A549 (cell line): Measurements from ENCODE around the gene MARCHF7. TPM values are rescaled to one million over a fixed set of nuclear protein-coding genes. Genes with fewer than 3 reads are reported as not detected.
A peak's percentile ranks its signal among the peaks of the same experiment; 100 is the strongest.

Source experiments
- ATAC-seq, 2 experiments: fragments of 200-7000 bp in 1 of 2; fragments of >200 bp in 1 of 2; cut with Nextera tagmentation in 1 of 2; cut with Tn5 transposase in 1 of 2; 3 replicates each; pipeline versions ENCODE4 v1.8.0 to v1.9.1; 2018 to 2020; ENCODE audit warnings: mild to moderate bottlenecking in 1 of 2, moderate library complexity in 1 of 2
- CTCF ChIA-PET: fragments of 300-600 bp; sonication (Branson Sonifier 250); formaldehyde crosslinking; extraction: SDS; loops from one replicate; lab custom pipeline; 2021; ENCODE audit warnings: antibody characterized with exemption, inconsistent platforms; lab: Yijun Ruan, JAX
- POLR2A ChIA-PET: fragments of 350-600 bp; formaldehyde crosslinking; extraction: SDS; loops from one replicate; lab custom pipeline; 2021; ENCODE audit warnings: antibody characterized with exemption, inconsistent platforms; lab: Yijun Ruan, JAX
- DNase-seq, 2 experiments: peaks; one replicate each; pipeline versions ENCODE4 v3.0.0 to v3.0.0-alpha.2; 2011 to 2016; ENCODE audit warnings: low read depth in 1 of 2, low spot score in 1 of 2
- FAIRE-seq: peaks from 2 replicates; lab custom pipeline; 2011; peaks lifted over from hg19 to GRCh38; lab: Jason Lieb, UNC
- H3K27ac ChIP-seq, 2 experiments: fragments of >200 bp; sonication (Bioruptor Twin); formaldehyde crosslinking; 3 replicates each; pipeline ENCODE4 v1.5.1; 2016 to 2017
- H3K4me1 ChIP-seq: fragments of >200 bp; sonication (Bioruptor Twin); formaldehyde crosslinking; 3 replicates; pipeline ENCODE4 v1.6.1; 2016
- H3K4me2 ChIP-seq: fragments of >200 bp; sonication (Bioruptor Twin); formaldehyde crosslinking; 3 replicates; pipeline ENCODE4 v1.6.1; 2016
- H3K4me3 ChIP-seq: fragments of >200 bp; sonication (Bioruptor Twin); formaldehyde crosslinking; 3 replicates; pipeline ENCODE4 v1.5.1; 2016
- H3K9me3 ChIP-seq: fragments of >200 bp; sonication (Bioruptor Twin); formaldehyde crosslinking; 3 replicates; pipeline ENCODE4 v1.6.1; 2016
- CHD2 ChIP-seq: fragments of 150-350 bp; IDR thresholded peaks from 2 replicates; pipeline ENCODE4 v1.6.1; 2014; ENCODE audit warnings: low read length; ENCODE audit not compliant: partially characterized antibody
- CTCF ChIP-seq: fragments of >200 bp; sonication (Bioruptor Twin); formaldehyde crosslinking; IDR thresholded peaks from 3 replicates; pipeline ENCODE4 v1.5.1; 2016
- GATA3 ChIP-seq: IDR thresholded peaks from 2 replicates; pipeline ENCODE4 v1.6.1; 2012; ENCODE audit warnings: borderline replicate concordance
- HMGXB4 ChIP-seq: fragments of 250-450 bp; sonication (Bioruptor Pico); IDR thresholded peaks from 2 replicates; pipeline ENCODE4 v1.5.0; 2021; ENCODE audit warnings: mild to moderate bottlenecking, moderate library complexity, borderline replicate concordance
- HOXB5 ChIP-seq: fragments of 250-450 bp; sonication (Bioruptor Pico); IDR thresholded peaks from 2 replicates; pipeline ENCODE4 v1.5.0; 2020; ENCODE audit warnings: mild to moderate bottlenecking, moderate library complexity
- JUN ChIP-seq, 2 experiments: fragments of >200 bp; sonication (Bioruptor Twin); formaldehyde crosslinking; IDR thresholded peaks; 2 replicates in 1 of 2; 3 replicates in 1 of 2; pipeline ENCODE4 v1.6.1; 2016 to 2017
- KDM5A ChIP-seq: fragments of 200-600 bp; sonication (generic); IDR thresholded peaks from 2 replicates; pipeline ENCODE4 v1.6.1; 2016; ENCODE audit warnings: antibody characterized with exemption, mild to moderate bottlenecking
- MAZ ChIP-seq: fragments of 150-350 bp; IDR thresholded peaks from 2 replicates; pipeline ENCODE4 v1.6.1; 2014; ENCODE audit warnings: antibody characterized with exemption, low read depth, low read length, borderline replicate concordance
- NPAS2 ChIP-seq: fragments of 250-450 bp; sonication (Bioruptor Pico); IDR thresholded peaks from 2 replicates; pipeline ENCODE4 v1.8.0; 2022; ENCODE audit warnings: mild to moderate bottlenecking, moderate library complexity, borderline replicate concordance
- NR3C1 ChIP-seq: fragments of >200 bp; sonication (Bioruptor Twin); formaldehyde crosslinking; IDR thresholded peaks from 3 replicates; pipeline ENCODE4 v1.6.1; 2017
- PHF8 ChIP-seq: fragments of 200-600 bp; sonication (generic); IDR thresholded peaks from 2 replicates; pipeline ENCODE4 v1.6.1; 2016; ENCODE audit warnings: low read depth, mild to moderate bottlenecking, antibody characterized with exemption, moderate library complexity, borderline replicate concordance
- POLR2AphosphoS2 ChIP-seq: conservative IDR thresholded peaks from 2 replicates; pipeline ENCODE4 v1.6.1; 2012; ENCODE audit warnings: low read length, improper control_type of control experiment, inconsistent platforms
- RAD21 ChIP-seq, 2 experiments: fragments of >200 bp in 1 of 2; sonication (Bioruptor Twin) in 1 of 2; formaldehyde crosslinking in 1 of 2; IDR thresholded peaks in 1 of 2; conservative IDR thresholded peaks in 1 of 2; 2 replicates in 1 of 2; 3 replicates in 1 of 2; pipeline ENCODE4 v1.6.1; 2012 to 2018; ENCODE audit warnings: inconsistent platforms in 1 of 2
- RFX5 ChIP-seq: fragments of 450-650 bp; IDR thresholded peaks from 2 replicates; pipeline ENCODE4 v1.7.1; 2014; ENCODE audit warnings: antibody characterized with exemption, mild to moderate bottlenecking, moderate library complexity
- RNF2 ChIP-seq: fragments of 200-600 bp; sonication (generic); IDR thresholded peaks from 2 replicates; pipeline ENCODE4 v1.6.1; 2016; ENCODE audit warnings: low read depth, mild to moderate bottlenecking, antibody characterized with exemption, moderate library complexity, borderline replicate concordance
- TP53 ChIP-seq: fragments of 250-450 bp; sonication (Bioruptor Pico); IDR thresholded peaks from 2 replicates; pipeline ENCODE4 v1.5.0; 2021; ENCODE audit warnings: mild to moderate bottlenecking, moderate library complexity
- ZC3H11A ChIP-seq: fragments of 450-650 bp; IDR thresholded peaks from 2 replicates; pipeline ENCODE4 v1.6.1; 2014; ENCODE audit warnings: antibody characterized with exemption, mild to moderate bottlenecking
- ZNF302 ChIP-seq: fragments of 250-450 bp; sonication (Bioruptor Pico); IDR thresholded peaks from 2 replicates; pipeline ENCODE4 v1.9.0; 2021; ENCODE audit warnings: inconsistent platforms, mild to moderate bottlenecking, moderate library complexity
- WGBS: methylation state at CpG from one replicate; pipeline ENCODE4 v1.1.6; 2017; ENCODE audit errors: missing lambda C conversion rate; 5-methylcytosine and 5-hydroxymethylcytosine counted together
- polyA minus RNA-seq: library from RNA; depleted of rRNA, polyadenylated mRNA; stranded (reverse); fragments of >200 nt; gene quantifications from 2 replicates; pipeline ENCODE4 v1.2.3, GENCODE V29; 2011; rRNA and poly(A)+ RNA removed
- polyA plus RNA-seq, 4 experiments: library from polyadenylated mRNA; depleted of rRNA in 3 of 4; stranded (reverse); fragments of >200 nt; fragmentation: RNase III in 1 of 4; extraction: RNeasy Plus Mini Kit Qiagen cat#74134 plus additional on column Dnase treatment in 1 of 4; gene quantifications; 2 replicates in 3 of 4; 3 replicates in 1 of 4; pipeline ENCODE4 v1.2.3, GENCODE V29; 2011 to 2017
- TF ChIP-seq, protein P1 (sequence below): IDR thresholded peaks from 2 replicates; pipeline ENCODE4 v1.6.1; 2012
- TF ChIP-seq, protein P2 (sequence below): fragments of 200-600 bp; sonication (generic); IDR thresholded peaks from 2 replicates; pipeline ENCODE4 v1.6.1; 2016; ENCODE audit warnings: antibody characterized with exemption, mild to moderate bottlenecking, moderate library complexity
- TF ChIP-seq, protein P3 (sequence below): fragments of >200 bp; sonication (Bioruptor Twin); formaldehyde crosslinking; IDR thresholded peaks from 3 replicates; pipeline ENCODE4 v1.6.1; 2016
- TF ChIP-seq, protein P4 (sequence below): fragments of >200 bp; sonication (Bioruptor Twin); formaldehyde crosslinking; IDR thresholded peaks from 2 replicates; pipeline ENCODE4 v1.6.1; 2016
- TF ChIP-seq, protein P5 (sequence below): fragments of 150-350 bp; IDR thresholded peaks from 2 replicates; pipeline ENCODE4 v1.6.1; 2014; ENCODE audit warnings: low read depth, mild to moderate bottlenecking, low read length

MARCHF7 gene, protein sequence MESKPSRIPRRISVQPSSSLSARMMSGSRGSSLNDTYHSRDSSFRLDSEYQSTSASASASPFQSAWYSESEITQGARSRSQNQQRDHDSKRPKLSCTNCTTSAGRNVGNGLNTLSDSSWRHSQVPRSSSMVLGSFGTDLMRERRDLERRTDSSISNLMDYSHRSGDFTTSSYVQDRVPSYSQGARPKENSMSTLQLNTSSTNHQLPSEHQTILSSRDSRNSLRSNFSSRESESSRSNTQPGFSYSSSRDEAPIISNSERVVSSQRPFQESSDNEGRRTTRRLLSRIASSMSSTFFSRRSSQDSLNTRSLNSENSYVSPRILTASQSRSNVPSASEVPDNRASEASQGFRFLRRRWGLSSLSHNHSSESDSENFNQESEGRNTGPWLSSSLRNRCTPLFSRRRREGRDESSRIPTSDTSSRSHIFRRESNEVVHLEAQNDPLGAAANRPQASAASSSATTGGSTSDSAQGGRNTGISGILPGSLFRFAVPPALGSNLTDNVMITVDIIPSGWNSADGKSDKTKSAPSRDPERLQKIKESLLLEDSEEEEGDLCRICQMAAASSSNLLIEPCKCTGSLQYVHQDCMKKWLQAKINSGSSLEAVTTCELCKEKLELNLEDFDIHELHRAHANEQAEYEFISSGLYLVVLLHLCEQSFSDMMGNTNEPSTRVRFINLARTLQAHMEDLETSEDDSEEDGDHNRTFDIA
- polyA plus RNA-seq (2011; rRNA removed) (66.4 and 68.6 TPM in 2 replicates), polyA plus RNA-seq (2017; fragmentation: RNase III; extraction: RNeasy Plus Mini Kit Qiagen cat#74134 plus additional on column Dnase treatment) (64.3 to 70.7 TPM (median 65.3 TPM) in 3 replicates), polyA minus RNA-seq (33.5 and 33.8 TPM in 2 replicates)
- polyA plus RNA-seq (2012; cell fraction: cytosol; rRNA removed), result 12.5 and 14.6 TPM in 2 replicates
- 10.8 and 14.8 TPM in 2 replicates for polyA plus RNA-seq (2012; cell fraction: nucleus; rRNA removed)

DNA sequence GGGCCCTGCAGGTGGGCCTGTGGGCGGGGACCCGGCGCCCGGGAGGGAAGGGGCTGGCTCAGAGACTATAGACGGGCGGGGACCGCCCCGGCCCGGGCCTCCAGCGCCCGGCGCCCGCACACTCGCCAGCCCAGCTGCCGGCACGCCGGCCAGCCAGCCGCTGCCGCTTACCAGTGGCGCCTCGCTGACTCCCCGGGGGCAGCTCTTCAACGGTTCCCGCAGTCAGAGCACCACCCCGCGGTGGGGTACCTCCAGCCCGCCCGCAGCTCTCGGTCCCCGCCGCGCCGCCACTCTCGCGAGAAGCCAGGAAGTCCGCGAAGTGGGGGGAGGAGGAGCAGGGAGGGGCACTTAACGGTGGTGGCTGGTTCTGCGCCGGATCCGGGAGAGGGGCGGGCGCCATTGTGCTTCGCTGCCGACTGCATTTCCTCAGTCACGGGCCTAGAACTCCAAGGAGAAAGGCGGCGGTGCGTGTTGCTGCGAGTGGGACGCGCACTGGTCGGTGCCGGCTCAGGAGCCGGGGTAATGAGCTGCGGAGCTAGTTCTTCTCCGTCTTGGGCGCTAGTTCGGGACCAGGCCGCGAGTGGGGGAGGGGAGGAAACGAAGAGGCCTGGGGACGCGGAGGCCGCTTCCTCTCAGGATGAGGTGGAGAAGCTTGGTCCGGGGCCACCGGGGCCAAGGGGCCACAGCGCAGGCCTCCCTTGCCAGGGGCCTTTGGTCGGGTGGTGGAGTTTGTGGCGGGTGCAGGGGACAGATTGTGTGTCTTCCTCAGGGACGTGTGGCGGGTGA lies at the start of gene MARCHF7:
Gene MARCHF7, plus strand, starts transcription at position 364 of the 786 bp plus-strand sequence. CDS start 16,517 bp downstream, outside the sequence.
- Histone ChIP-seq H3K27ac (peak within 1 kb of the TSS; percentile 97 to 99), H3K4me1 (peaks cover 34% of the 10 kb centered on the region), H3K4me2 (peak within 1 kb of the TSS; percentile 82), H3K4me3 (peak within 1 kb of the TSS; percentile 91), H3K9me3 (no peaks in the 10 kb centered on the region)
- FAIRE-seq (no peak), ATAC-seq (peak; percentile 97 to 98), DNase-seq (peak; percentile 89 to 97)
- WGBS, result 0% methylated on average over 27 of the region's 72 CpGs
- ChIA-PET CTCF (interaction anchor here (0.6 to 2.1 kb wide), 32 partner anchors 8 to 810 kb away, joined by 3 to 14 read pairs (median 3); partner anchors contain the start of gene BAZ2B), POLR2A (interaction anchor here (0.6 to 2.9 kb wide), 26 partner anchors 14 to 866 kb away, joined by 3 to 84 read pairs (median 3); partner anchors contain the start of genes BAZ2B and WDSUB1)
- TF ChIP-seq NPAS2 (CRISPR knock-in tag), result no peak
- TF ChIP-seq, protein P1, sequence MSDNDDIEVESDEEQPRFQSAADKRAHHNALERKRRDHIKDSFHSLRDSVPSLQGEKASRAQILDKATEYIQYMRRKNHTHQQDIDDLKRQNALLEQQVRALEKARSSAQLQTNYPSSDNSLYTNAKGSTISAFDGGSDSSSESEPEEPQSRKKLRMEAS, result peak; percentile 65
- TF ChIP-seq, protein P2, sequence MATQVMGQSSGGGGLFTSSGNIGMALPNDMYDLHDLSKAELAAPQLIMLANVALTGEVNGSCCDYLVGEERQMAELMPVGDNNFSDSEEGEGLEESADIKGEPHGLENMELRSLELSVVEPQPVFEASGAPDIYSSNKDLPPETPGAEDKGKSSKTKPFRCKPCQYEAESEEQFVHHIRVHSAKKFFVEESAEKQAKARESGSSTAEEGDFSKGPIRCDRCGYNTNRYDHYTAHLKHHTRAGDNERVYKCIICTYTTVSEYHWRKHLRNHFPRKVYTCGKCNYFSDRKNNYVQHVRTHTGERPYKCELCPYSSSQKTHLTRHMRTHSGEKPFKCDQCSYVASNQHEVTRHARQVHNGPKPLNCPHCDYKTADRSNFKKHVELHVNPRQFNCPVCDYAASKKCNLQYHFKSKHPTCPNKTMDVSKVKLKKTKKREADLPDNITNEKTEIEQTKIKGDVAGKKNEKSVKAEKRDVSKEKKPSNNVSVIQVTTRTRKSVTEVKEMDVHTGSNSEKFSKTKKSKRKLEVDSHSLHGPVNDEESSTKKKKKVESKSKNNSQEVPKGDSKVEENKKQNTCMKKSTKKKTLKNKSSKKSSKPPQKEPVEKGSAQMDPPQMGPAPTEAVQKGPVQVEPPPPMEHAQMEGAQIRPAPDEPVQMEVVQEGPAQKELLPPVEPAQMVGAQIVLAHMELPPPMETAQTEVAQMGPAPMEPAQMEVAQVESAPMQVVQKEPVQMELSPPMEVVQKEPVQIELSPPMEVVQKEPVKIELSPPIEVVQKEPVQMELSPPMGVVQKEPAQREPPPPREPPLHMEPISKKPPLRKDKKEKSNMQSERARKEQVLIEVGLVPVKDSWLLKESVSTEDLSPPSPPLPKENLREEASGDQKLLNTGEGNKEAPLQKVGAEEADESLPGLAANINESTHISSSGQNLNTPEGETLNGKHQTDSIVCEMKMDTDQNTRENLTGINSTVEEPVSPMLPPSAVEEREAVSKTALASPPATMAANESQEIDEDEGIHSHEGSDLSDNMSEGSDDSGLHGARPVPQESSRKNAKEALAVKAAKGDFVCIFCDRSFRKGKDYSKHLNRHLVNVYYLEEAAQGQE, result peak; percentile 100
- 0 out of 2 replicates have a peak, but pooled peaks have one; percentile 29 for TF ChIP-seq HOXB5 (CRISPR knock-in tag)
- no peak for TF ChIP-seq RNF2
- no peak for TF ChIP-seq KDM5A
- TF ChIP-seq RAD21 (conservative IDR thresholded peaks at IDR 0.05 in 1 of 2, IDR thresholded peaks at IDR 0.05 in 1 of 2), result peak; percentile 68 to 95
- no peak for TF ChIP-seq NR3C1
- peak; percentile 100 for TF ChIP-seq CHD2
- peak; percentile 76 for TF ChIP-seq CTCF
- TF ChIP-seq HMGXB4 (CRISPR knock-in tag), result peak; percentile 94; the same call in 1 of the 2 replicates
- peak; percentile 82 to 96 for TF ChIP-seq JUN (IDR thresholded peaks at IDR 0.05)
- TF ChIP-seq, protein P3, sequence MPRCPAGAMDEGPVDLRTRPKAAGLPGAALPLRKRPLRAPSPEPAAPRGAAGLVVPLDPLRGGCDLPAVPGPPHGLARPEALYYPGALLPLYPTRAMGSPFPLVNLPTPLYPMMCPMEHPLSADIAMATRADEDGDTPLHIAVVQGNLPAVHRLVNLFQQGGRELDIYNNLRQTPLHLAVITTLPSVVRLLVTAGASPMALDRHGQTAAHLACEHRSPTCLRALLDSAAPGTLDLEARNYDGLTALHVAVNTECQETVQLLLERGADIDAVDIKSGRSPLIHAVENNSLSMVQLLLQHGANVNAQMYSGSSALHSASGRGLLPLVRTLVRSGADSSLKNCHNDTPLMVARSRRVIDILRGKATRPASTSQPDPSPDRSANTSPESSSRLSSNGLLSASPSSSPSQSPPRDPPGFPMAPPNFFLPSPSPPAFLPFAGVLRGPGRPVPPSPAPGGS, result peak; percentile 71; the same call in 1 of the 3 replicates
- TF ChIP-seq TP53 (CRISPR knock-in tag), result peak; percentile 54; the same call in 1 of the 2 replicates
- TF ChIP-seq, protein P4, sequence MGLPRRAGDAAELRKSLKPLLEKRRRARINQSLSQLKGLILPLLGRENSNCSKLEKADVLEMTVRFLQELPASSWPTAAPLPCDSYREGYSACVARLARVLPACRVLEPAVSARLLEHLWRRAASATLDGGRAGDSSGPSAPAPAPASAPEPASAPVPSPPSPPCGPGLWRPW, result no peak
- no peak for TF ChIP-seq ZC3H11A
- no peak for TF ChIP-seq RFX5
- TF ChIP-seq POLR2AphosphoS2, result no peak
- TF ChIP-seq PHF8, result peak; percentile 100
- peak; percentile 69 for TF ChIP-seq MAZ
- TF ChIP-seq, protein P5, sequence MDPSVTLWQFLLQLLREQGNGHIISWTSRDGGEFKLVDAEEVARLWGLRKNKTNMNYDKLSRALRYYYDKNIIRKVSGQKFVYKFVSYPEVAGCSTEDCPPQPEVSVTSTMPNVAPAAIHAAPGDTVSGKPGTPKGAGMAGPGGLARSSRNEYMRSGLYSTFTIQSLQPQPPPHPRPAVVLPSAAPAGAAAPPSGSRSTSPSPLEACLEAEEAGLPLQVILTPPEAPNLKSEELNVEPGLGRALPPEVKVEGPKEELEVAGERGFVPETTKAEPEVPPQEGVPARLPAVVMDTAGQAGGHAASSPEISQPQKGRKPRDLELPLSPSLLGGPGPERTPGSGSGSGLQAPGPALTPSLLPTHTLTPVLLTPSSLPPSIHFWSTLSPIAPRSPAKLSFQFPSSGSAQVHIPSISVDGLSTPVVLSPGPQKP, result no peak
- TF ChIP-seq ZNF302 (CRISPR knock-in tag), result no peak
- TF ChIP-seq GATA3, result peak; percentile 83
